Coronary artery (tissue), 2 donors: ENCODE data around the gene KLHL2.
"Not testable (repeated sequence)": the region's sequence is repeated elsewhere in the genome, so short reads cannot be mapped to it uniquely, and the experiment has no call there.

Experiments used
- DNase-seq: peaks from one replicate; pipeline ENCODE4 v3.0.0-alpha.2; 2017; ENCODE audit warnings: low spot score
- H3K27ac ChIP-seq, 2 donors: fragments of 200-600 bp; sonication (generic); one replicate each; pipeline ENCODE4 v1.5.1; 2016 to 2019
- H3K4me3 ChIP-seq: fragments of 200-600 bp; sonication (generic); 2 replicates; pipeline ENCODE4 v1.5.1; 2016; ENCODE audit warnings: mild to moderate bottlenecking, moderate library complexity
- TF ChIP-seq, protein P1 (sequence below): fragments of 200-600 bp; sonication (generic); IDR thresholded peaks from one replicate; pipeline ENCODE4 v1.5.1; 2019; ENCODE audit warnings: antibody characterized with exemption

KLHL2 gene

DNA sequence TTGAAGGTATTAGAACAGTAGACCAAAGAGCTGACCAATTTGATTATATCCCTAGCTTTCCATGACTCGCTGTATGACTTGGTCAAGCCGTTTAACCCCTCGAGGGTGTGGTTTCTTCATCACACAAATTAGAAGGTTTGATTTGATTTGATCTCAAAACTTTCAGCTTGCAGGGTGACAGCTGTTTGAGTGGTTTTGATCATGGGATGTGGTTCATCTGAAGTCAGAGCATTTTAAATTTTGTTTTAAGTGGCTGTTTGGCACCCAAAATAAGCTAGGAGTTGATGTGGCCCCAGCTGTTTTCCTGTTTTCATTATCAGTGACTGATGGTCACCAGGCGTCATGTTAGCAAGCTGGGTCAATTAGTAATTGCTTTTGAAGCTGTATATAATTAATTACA lies 52.4 kb downstream of the KLHL2 start:
- not testable (repeated sequence) for H3K27ac ChIP-seq, H3K4me3 ChIP-seq, DNase-seq

DNA sequence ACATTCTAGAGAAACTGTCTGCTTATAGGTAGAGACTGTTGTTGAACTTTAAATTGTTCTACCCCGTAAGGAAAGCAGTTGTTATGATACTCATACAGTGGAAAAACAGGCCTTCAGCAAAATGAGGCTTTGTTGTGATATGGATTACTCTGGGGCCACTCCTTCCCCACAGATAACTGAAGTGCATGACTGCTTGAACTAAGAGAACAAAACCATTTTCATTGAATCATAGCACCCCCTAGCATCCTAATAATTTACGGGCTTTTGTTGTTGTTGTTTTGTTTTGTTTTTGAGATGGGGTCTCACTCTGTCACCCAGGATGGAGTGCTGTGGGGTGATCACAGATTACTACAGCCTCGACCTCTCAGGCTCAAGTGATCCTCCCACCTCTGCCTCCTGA lies 54.9 kb downstream of the KLHL2 start:
- H3K27ac ChIP-seq, H3K4me3 ChIP-seq, DNase-seq: not testable (repeated sequence)

DNA sequence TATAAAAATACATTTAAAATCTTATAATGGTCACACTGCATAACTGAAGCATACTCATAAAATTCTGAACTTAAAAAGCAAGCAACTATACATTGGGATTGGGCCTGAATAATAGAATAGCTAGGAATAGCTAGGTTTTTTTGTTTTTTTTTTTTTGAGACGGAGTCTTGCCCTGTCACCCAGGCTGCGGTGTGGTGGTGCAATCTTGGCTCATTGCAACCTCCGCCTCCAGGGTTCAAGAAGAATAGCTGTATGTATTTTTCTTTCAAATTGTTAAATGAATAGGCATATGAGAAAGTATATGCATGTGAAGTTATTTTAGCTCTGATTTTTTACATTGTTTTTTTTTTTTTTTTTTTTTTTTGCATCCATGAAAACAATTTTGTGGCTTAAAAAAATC lies 56.1 kb downstream of the KLHL2 start:
- not testable (repeated sequence) for H3K27ac ChIP-seq, H3K4me3 ChIP-seq, DNase-seq

DNA sequence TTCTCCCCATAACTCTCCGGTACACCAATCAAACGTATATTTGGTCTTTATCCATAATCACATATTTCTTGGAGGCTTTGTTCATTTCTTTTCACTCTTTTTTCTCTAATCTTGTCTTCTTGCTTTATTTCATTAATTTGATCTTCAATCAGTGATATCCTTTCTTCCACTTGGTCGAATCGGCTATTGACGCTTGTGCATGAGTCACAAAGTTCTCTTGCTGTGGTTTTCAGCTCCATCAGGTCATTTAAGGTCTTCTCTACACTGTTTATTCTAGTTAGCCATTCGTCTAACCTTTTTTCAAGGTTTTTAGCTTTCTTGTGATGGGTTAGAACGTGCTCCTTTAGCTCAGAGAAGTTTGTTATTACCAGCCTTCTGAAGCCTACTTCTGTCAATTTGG lies 62.6 kb downstream of the KLHL2 start:
- H3K4me3 ChIP-seq, H3K27ac ChIP-seq, DNase-seq: not testable (repeated sequence)

DNA sequence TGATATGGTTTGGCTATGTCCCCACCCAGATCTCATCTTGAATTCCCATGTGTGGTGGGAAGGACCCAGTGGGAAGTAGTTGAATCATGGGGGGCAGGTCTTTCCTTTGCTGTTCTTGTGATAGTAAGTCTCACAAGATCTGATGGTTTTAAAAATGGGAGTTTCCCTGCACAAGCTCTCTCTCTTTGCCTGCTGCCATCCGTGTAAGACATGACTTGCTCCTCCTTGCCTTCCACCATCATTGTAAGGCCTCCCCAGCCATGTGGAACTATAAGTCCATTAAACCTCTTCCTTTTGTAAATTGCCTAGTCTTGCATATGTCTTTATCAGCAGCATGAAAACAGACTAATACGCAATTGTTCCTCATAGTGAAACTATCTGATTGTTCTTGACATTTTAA lies 66.1 kb downstream of the KLHL2 start:
- DNase-seq, H3K4me3 ChIP-seq, H3K27ac ChIP-seq: not testable (repeated sequence)

DNA sequence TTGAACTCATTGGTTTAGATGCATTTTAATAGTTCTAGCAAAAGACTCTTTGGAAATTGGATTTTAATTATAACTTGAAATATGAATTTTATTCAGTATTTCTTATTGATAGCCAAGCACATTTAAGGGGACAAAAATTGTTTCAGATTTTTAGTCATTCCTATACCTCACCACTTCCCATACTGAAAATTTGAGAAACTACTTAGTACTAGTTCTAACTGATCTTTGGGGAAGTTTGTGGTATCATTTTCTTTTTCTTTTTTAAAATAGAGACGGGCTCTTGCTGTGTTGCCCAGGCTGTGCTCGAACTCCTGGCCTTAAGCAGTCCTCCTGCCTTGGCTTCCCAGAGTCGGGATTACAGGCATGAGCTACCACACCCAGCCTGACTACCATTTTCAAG lies 68.0 kb downstream of the KLHL2 start:
- not testable (repeated sequence) for H3K4me3 ChIP-seq, DNase-seq, H3K27ac ChIP-seq

DNA sequence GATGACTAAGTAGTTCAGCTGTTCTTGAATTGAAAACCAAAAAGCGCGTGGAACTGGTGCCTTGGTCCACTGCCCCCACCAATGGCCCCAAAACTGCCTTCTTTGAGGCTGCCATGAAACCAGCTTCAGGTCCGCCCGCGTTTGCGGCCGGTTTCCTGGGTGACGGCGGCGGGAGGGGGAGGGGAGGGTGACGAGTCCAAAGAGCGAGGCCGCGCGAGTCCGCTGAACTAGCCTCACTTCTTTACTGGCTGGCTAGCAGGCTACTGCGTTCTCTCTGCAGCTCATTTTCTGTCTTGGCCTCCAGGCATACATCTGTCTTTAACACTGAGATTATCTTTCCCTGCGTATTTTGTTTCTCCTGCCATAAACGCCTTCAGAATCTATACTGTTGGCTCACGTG lies 72.2 kb downstream of the KLHL2 start:
- H3K27ac ChIP-seq, H3K4me3 ChIP-seq, DNase-seq: not testable (repeated sequence)

DNA sequence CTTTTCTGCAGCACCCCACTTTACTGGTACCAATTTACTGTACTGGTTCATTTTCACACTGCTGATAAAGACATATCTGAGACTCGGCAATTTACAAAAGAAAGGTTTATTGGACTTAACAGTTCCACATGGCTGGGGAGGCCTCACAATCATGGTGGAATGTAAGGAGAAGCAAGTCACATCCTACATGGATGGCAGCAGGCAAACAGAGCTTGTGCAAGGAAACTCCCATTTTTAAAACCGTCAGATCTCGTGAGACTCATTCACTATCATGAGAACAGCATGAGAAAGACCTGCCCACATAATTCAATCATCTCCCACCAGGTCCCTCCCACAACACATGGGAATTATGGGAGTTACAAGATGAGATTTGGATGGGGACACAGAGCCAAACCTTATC lies 77.3 kb downstream of the KLHL2 start:
- H3K27ac ChIP-seq, DNase-seq, H3K4me3 ChIP-seq: not testable (repeated sequence)

DNA sequence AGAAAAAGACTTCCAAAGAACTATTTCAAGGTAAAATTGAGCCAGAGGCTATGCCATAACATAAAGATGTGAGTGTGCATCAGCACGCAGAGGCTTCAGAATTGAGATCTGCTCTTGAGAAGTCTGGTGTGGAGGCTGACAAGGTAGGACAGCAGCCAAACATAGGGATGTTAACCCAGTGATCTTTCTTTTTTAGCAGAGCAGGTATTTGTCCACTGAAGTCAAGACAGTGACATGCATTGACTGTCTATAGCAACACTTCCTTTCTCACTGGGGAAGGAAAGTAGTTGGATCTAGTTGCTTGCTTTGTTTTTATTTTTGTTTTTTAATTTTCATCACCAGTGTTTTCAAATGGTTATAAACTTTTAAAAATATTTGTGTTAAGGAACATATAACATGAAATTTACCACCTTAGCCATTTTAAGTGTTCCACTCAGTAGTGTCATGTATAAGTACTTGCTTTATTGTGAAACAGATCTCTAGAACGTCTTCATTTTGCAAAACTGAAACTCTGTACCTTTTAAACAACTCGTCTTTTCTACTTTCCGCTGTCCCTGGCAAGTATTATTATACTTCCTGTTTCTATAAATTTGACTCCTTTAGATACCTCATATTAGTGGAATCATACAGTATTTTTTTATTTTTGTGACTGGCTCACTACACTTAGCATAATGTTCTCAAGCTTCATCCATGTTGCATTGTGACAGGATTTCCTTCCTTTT lies 79.4 kb downstream of the KLHL2 start:
- H3K27ac ChIP-seq, H3K4me3 ChIP-seq, DNase-seq: not testable (repeated sequence)

DNA sequence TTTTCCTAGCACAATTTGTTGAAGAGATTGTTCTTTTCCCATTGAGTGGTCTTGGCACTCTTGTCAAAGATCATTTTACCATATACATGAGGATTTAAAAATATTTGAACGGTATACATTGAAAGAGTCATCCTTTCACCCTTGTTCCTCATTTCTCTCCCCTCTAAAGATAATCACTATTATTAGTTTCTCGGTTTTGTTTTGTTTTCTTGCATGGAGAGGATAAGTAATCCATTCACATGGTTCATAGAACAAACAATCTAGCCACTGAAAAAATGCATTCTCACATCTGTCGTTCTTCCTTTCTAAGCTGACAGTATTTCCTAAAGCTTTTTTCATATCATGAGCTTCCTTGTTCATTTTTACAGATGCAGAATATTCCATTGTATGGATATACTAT lies 80.9 kb downstream of the KLHL2 start:
- Histone ChIP-seq H3K27ac (no peak overlapping the region), H3K4me3 (no peak overlapping the region)
- DNase-seq, result no peak
- TF ChIP-seq, protein P1, sequence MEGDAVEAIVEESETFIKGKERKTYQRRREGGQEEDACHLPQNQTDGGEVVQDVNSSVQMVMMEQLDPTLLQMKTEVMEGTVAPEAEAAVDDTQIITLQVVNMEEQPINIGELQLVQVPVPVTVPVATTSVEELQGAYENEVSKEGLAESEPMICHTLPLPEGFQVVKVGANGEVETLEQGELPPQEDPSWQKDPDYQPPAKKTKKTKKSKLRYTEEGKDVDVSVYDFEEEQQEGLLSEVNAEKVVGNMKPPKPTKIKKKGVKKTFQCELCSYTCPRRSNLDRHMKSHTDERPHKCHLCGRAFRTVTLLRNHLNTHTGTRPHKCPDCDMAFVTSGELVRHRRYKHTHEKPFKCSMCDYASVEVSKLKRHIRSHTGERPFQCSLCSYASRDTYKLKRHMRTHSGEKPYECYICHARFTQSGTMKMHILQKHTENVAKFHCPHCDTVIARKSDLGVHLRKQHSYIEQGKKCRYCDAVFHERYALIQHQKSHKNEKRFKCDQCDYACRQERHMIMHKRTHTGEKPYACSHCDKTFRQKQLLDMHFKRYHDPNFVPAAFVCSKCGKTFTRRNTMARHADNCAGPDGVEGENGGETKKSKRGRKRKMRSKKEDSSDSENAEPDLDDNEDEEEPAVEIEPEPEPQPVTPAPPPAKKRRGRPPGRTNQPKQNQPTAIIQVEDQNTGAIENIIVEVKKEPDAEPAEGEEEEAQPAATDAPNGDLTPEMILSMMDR, result no peak

DNA sequence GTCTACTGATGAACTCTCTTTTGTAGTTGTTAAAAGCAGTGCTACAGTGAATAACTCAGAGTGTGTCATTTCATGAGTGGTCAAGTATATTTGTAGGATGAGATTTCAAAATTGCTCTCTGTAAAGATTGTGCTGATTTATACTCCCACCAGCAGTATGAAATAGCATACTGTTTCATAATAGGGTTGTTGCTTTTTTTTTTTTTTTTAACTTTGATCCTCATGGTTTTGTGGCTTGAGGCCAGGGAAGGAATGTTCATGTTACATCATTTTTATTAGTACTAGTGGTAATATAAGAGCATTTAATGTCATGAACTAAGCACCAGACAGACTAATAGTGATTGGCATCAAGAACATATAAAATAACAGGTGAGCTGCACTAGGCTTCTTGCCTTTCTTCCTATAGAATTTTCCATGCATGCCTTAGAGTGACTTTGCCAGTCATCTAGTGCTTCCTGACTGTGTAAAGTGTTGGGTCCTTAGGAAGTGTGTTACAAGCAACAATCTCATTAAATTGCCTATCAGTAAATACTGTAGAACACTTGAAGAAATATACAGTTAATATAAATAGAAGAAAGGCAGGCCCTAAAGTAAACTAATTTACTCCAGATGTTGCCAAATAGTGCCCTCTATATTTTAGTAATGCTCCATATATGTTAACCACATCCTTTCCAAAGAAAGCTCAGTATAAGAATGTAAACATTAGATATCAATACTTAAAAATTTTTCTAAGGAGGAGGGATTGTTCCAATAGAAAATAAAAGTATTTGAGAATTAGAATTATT lies 81.5 kb downstream of the KLHL2 start:
- no peak overlapping the region for H3K27ac ChIP-seq
- TF ChIP-seq, protein P1, result no peak
- DNase-seq, result no peak

DNA sequence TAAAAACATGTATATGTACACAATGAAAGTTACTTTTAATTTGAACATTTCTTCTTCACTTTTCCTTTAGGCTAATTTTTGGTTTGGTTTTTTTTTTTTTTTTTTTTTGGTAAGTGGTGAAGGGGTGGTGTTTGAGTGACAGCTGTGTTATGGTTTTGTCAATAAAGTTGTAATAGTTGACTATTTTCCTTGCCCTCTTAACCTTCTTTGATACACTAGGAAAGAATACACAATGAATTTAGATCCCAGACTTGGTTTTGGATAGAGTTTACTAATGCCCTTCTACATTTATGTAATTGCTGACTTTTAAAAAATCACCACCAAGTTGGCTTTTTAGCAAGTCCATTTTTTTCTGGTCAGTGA lies 82.0 kb downstream of the KLHL2 start:
- H3K27ac ChIP-seq, result no peak overlapping the region
- TF ChIP-seq, protein P1, result no peak
- DNase-seq, result no peak
- no peak overlapping the region for H3K4me3 ChIP-seq

More for the DNA sequence above, 81.5 kb downstream of the KLHL2 start:
- H3K4me3 ChIP-seq, result no peak overlapping the region
